Thyroid gland (tissue), 4 donors: Measurements from ENCODE around the gene LARGE1.

Experiments used
- POLR2A ChIP-seq, 2 donors: fragments of 450-650 bp; IDR thresholded peaks; one replicate each; pipeline ENCODE4 v1.6.1; 2017; ENCODE audit warnings: antibody characterized with exemption in 2 of 2, mild to moderate bottlenecking in 2 of 2, moderate library complexity in 1 of 2
- TF ChIP-seq, protein P1 (sequence below), 6 experiments: fragments of 200-600 bp in 3 of 6; fragments of 450-650 bp in 3 of 6; sonication (generic) in 3 of 6; IDR thresholded peaks; one replicate each; pipeline ENCODE4 v1.5.1; 2016 to 2019; ENCODE audit warnings: antibody characterized with exemption in 6 of 6, mild to moderate bottlenecking in 2 of 6, inconsistent platforms in 1 of 6, moderate library complexity in 1 of 6

DNA sequence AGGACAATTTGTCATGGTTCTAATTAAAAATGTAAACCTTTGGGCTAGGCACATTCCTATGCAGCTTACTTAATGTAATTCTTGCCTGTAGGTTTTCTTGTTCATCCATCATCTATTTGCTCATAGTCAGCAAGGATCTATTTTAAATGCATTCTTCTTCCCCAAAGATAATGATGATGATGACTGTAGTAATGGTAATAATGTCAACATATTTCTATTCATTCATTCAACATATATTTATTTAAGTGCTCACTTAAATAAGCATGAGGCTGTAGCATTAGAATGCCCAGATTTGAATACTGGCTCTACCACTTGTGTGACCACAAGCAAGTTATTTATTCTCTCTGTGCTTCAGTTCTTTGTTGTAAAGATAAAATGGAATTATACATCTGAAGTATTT, 692.5 kb downstream of the LARGE1 start:
- TF ChIP-seq, protein P1, sequence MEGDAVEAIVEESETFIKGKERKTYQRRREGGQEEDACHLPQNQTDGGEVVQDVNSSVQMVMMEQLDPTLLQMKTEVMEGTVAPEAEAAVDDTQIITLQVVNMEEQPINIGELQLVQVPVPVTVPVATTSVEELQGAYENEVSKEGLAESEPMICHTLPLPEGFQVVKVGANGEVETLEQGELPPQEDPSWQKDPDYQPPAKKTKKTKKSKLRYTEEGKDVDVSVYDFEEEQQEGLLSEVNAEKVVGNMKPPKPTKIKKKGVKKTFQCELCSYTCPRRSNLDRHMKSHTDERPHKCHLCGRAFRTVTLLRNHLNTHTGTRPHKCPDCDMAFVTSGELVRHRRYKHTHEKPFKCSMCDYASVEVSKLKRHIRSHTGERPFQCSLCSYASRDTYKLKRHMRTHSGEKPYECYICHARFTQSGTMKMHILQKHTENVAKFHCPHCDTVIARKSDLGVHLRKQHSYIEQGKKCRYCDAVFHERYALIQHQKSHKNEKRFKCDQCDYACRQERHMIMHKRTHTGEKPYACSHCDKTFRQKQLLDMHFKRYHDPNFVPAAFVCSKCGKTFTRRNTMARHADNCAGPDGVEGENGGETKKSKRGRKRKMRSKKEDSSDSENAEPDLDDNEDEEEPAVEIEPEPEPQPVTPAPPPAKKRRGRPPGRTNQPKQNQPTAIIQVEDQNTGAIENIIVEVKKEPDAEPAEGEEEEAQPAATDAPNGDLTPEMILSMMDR (IDR thresholded peaks at IDR 0.05), result no peak
- no peak for TF ChIP-seq POLR2A (IDR thresholded peaks at IDR 0.05)
